ENCODE measurements around the gene TRAF3IP3.

DNA sequence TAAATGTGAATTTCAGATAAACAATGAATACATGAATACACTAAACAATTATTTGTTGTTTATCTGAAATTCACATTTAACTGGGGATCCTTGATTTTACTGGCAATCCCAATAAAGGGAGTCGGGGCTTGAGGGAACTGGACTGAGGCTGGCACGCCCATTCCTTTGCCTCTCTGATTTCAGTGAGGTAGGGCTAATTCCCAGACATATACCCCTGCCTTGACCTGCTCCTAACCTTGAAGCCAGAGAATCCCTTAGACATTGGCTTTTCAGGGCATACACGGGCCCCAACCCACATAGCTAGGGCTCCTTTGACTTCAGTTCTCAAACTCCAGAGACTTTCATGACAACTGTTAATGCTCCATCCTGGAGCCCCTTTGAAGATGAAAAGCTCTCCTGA lies 61.1 kb downstream of the TRAF3IP3 start:
- TF ChIP-seq POLR2A (IDR thresholded peaks at IDR 0.05) = no peak
- TF ChIP-seq, protein P1, sequence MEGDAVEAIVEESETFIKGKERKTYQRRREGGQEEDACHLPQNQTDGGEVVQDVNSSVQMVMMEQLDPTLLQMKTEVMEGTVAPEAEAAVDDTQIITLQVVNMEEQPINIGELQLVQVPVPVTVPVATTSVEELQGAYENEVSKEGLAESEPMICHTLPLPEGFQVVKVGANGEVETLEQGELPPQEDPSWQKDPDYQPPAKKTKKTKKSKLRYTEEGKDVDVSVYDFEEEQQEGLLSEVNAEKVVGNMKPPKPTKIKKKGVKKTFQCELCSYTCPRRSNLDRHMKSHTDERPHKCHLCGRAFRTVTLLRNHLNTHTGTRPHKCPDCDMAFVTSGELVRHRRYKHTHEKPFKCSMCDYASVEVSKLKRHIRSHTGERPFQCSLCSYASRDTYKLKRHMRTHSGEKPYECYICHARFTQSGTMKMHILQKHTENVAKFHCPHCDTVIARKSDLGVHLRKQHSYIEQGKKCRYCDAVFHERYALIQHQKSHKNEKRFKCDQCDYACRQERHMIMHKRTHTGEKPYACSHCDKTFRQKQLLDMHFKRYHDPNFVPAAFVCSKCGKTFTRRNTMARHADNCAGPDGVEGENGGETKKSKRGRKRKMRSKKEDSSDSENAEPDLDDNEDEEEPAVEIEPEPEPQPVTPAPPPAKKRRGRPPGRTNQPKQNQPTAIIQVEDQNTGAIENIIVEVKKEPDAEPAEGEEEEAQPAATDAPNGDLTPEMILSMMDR (IDR thresholded peaks at IDR 0.05) = no peak
